Astrocyte (in vitro differentiated cells and primary cell): ENCODE data around the gene FASLG. TPM values are rescaled to one million over a fixed set of nuclear protein-coding genes. Genes with fewer than 3 reads are reported as not detected.

Source experiments
- DNase-seq: peaks from one replicate; pipeline ENCODE4 v3.0.0-alpha.2; 2010; ENCODE audit warnings: low read depth
- FAIRE-seq: peaks from 2 replicates; lab custom pipeline; 2011; peaks lifted over from hg19 to GRCh38; lab: Jason Lieb, UNC
- H2AFZ ChIP-seq: 2 replicates; pipeline ENCODE4 v1.6.0; 2012; ENCODE audit warnings: low read depth, low read length, inconsistent platforms
- H3K27ac ChIP-seq: 2 replicates; pipeline ENCODE4 v1.5.1; 2011; ENCODE audit warnings: low read depth, low read length, inconsistent platforms
- H3K27me3 ChIP-seq: 2 replicates; pipeline ENCODE4 v1.6.0; 2011; ENCODE audit warnings: low read length, inconsistent platforms; ENCODE audit not compliant: insufficient read depth
- H3K36me3 ChIP-seq: 2 replicates; pipeline ENCODE4 v1.5.1; 2011; ENCODE audit warnings: low read length, inconsistent platforms; ENCODE audit not compliant: insufficient read depth
- H3K4me1 ChIP-seq: 2 replicates; pipeline ENCODE4 v1.5.1; 2011; ENCODE audit warnings: low read length, inconsistent platforms; ENCODE audit not compliant: insufficient read depth
- H3K4me2 ChIP-seq: 2 replicates; pipeline ENCODE4 v1.6.0; 2012; ENCODE audit warnings: low read length, inconsistent platforms
- H3K4me3 ChIP-seq: 2 replicates; pipeline ENCODE4 v1.5.1; 2011; ENCODE audit warnings: low read depth, mild to moderate bottlenecking, low read length, inconsistent platforms; ENCODE audit not compliant: insufficient read depth
- H3K79me2 ChIP-seq: 2 replicates; pipeline ENCODE4 v1.6.0; 2012; ENCODE audit warnings: mild to moderate bottlenecking, low read length, inconsistent platforms; ENCODE audit not compliant: insufficient read depth
- H3K9ac ChIP-seq: 2 replicates; pipeline ENCODE4 v1.6.0; 2012; ENCODE audit warnings: mild to moderate bottlenecking, low read length, inconsistent platforms
- H3K9me3 ChIP-seq: 2 replicates; pipeline ENCODE4 v1.5.1; 2012; ENCODE audit warnings: low read depth, mild to moderate bottlenecking, low read length, inconsistent platforms; ENCODE audit not compliant: insufficient read depth
- H4K20me1 ChIP-seq: 2 replicates; pipeline ENCODE4 v1.6.0; 2012; ENCODE audit warnings: low read length, inconsistent platforms; ENCODE audit not compliant: insufficient read depth
- H3K27ac Mint-ChIP-seq: one replicate; pipeline ENCODE4 v1.8.0; 2021; ENCODE audit warnings: mild to moderate bottlenecking, mixed read lengths; ENCODE audit not compliant: unreplicated experiment
- H3K27me3 Mint-ChIP-seq: one replicate; pipeline ENCODE4 v1.8.0; 2021; ENCODE audit warnings: low read depth, mixed read lengths; ENCODE audit not compliant: unreplicated experiment
- H3K36me3 Mint-ChIP-seq: one replicate; pipeline ENCODE4 v1.8.0; 2021; ENCODE audit warnings: low read depth, mixed read lengths; ENCODE audit not compliant: unreplicated experiment
- H3K4me1 Mint-ChIP-seq: one replicate; pipeline ENCODE4 v1.8.0; 2021; ENCODE audit warnings: low read depth, mixed read lengths; ENCODE audit not compliant: unreplicated experiment
- H3K4me3 Mint-ChIP-seq: one replicate; pipeline ENCODE4 v1.8.0; 2021; ENCODE audit warnings: mild to moderate bottlenecking, moderate library complexity, mixed read lengths; ENCODE audit not compliant: unreplicated experiment
- H3K9me3 Mint-ChIP-seq: one replicate; pipeline ENCODE4 v1.8.0; 2021; ENCODE audit warnings: mild to moderate bottlenecking, mixed read lengths; ENCODE audit not compliant: unreplicated experiment
- EZH2 ChIP-seq: IDR thresholded peaks from 2 replicates; pipeline ENCODE4 v1.6.1; 2012; ENCODE audit warnings: mild to moderate bottlenecking, low read length, inconsistent platforms; ENCODE audit not compliant: insufficient read depth
- total RNA-seq: library from RNA; stranded (reverse); gene quantifications from 2 replicates; pipeline ENCODE4 v1.2.1, GENCODE V29; 2021
- TF ChIP-seq, protein P1 (sequence below): IDR thresholded peaks from 2 replicates; pipeline ENCODE4 v1.5.1; 2011; ENCODE audit warnings: low read depth, mild to moderate bottlenecking, inconsistent platforms, low read length, moderate library complexity; ENCODE audit not compliant: insufficient read depth

FASLG gene
- total RNA-seq, 1 donor from 2014 or later, result not detected

DNA sequence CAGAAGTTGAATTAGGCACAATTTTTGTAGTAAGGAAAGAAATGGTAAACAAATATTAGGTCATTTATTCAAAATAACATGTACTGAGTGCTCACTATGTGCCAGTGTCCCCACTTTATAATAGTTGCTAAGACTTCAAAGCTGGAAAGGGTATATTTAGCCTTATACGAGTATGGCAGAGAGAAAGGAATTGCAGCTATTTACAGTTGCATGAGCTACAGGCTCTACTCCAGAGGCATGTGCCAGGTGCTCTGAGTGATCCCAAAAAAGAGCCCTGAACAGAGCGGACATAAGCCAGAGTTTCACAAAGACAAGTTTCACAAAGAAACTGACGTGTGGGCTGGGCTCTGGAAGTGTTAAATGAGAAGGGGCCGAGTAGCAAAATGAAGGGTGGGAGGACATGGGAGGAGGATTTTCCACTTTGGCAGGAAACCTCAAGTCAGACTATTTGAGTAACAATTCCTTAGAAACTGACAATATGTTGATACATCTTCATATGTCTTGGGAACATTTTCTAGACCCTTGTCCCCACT is 40.9 kb downstream of the FASLG start:
- Histone ChIP-seq H2AFZ (no peak overlapping the region), H3K4me3 (no peak overlapping the region), H3K79me2 (no peaks in the 10 kb centered on the region), H3K9me3 (no peaks in the 10 kb centered on the region), H3K4me2 (peak overlapping the region; percentile 21), H3K27ac (no peak overlapping the region), H3K4me1 (peaks cover 12% of the 10 kb centered on the region), H3K9ac (no peak overlapping the region), H3K36me3 (no peaks in the 10 kb centered on the region), H4K20me1 (no peaks in the 10 kb centered on the region), H3K27me3 (no peaks in the 10 kb centered on the region)
- no peaks in the 10 kb centered on the region for H3K9me3 Mint-ChIP-seq
- no peak overlapping the region for H3K4me3 Mint-ChIP-seq
- peak overlapping the region; percentile 60 for H3K27ac Mint-ChIP-seq
- H3K4me1 Mint-ChIP-seq, result peaks cover 22% of the 10 kb centered on the region
- no peaks in the 10 kb centered on the region for H3K27me3 Mint-ChIP-seq
- H3K36me3 Mint-ChIP-seq, result no peaks in the 10 kb centered on the region
- FAIRE-seq, result no peak
- TF ChIP-seq, protein P1, sequence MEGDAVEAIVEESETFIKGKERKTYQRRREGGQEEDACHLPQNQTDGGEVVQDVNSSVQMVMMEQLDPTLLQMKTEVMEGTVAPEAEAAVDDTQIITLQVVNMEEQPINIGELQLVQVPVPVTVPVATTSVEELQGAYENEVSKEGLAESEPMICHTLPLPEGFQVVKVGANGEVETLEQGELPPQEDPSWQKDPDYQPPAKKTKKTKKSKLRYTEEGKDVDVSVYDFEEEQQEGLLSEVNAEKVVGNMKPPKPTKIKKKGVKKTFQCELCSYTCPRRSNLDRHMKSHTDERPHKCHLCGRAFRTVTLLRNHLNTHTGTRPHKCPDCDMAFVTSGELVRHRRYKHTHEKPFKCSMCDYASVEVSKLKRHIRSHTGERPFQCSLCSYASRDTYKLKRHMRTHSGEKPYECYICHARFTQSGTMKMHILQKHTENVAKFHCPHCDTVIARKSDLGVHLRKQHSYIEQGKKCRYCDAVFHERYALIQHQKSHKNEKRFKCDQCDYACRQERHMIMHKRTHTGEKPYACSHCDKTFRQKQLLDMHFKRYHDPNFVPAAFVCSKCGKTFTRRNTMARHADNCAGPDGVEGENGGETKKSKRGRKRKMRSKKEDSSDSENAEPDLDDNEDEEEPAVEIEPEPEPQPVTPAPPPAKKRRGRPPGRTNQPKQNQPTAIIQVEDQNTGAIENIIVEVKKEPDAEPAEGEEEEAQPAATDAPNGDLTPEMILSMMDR, result no peak
- no peak for TF ChIP-seq EZH2
- no peak for DNase-seq

DNA sequence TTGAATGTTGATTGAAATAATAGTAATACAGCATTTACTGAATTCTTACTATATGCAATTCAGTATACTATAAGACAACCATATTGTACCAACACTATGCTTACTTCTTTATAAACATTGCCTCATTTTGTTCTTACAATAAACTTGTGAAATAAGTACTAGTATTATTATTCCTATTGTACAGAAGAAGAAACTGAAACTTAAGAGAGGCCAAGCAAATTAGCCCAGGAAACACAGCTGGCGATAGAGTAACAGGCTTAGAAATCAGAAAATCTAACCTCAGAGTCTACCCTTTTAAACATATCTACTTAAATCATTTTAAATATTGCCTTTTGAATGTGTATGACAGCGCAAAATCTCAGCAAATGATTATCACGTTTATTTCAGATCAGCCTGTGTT is 41.7 kb downstream of the FASLG start:
- H3K79me2 ChIP-seq, result no peaks in the 10 kb centered on the region
- H3K27ac ChIP-seq, result no peak overlapping the region
- TF ChIP-seq, protein P1, result no peak
- no peak for TF ChIP-seq EZH2
- no peak overlapping the region for H2AFZ ChIP-seq
- H3K4me1 ChIP-seq, result peaks cover 12% of the 10 kb centered on the region
- no peak for FAIRE-seq
- H3K27me3 ChIP-seq, result no peaks in the 10 kb centered on the region
- no peaks in the 10 kb centered on the region for H3K36me3 ChIP-seq
- DNase-seq, result no peak
- Mint-ChIP-seq H3K27ac (no peak overlapping the region), H3K4me3 (no peak overlapping the region), H3K4me1 (peaks cover 24% of the 10 kb centered on the region), H3K27me3 (no peaks in the 10 kb centered on the region), H3K9me3 (no peaks in the 10 kb centered on the region), H3K36me3 (no peaks in the 10 kb centered on the region)
- H3K4me3 ChIP-seq, result no peak overlapping the region
- no peaks in the 10 kb centered on the region for H4K20me1 ChIP-seq
- no peaks in the 10 kb centered on the region for H3K9me3 ChIP-seq
- no peak overlapping the region for H3K4me2 ChIP-seq
- no peak overlapping the region for H3K9ac ChIP-seq

DNA sequence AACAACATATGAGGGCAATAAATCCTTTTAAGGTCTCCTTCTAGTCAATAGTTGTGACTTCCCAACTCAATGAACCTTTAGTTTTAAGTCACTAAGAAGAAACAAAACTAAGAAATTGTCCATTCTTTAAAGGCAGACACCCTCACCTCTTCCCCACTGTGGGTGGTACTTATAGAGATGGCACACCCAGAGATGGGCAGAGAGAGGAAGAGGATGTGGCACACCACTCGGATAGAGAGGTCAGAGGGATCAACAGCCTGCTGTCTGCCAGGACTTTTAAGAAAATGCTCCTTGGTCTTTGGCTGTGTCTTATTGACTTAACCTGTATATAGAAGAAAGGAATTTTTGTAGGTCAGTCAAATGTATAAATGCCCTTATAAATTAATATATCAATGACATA is 45.1 kb downstream of the FASLG start:
- Histone ChIP-seq H3K9ac (no peak overlapping the region), H4K20me1 (no peaks in the 10 kb centered on the region), H3K36me3 (no peaks in the 10 kb centered on the region), H3K4me1 (peaks cover 9% of the 10 kb centered on the region), H3K4me2 (no peak overlapping the region), H3K4me3 (no peak overlapping the region), H3K79me2 (no peaks in the 10 kb centered on the region), H3K27ac (no peak overlapping the region), H2AFZ (no peak overlapping the region), H3K27me3 (no peaks in the 10 kb centered on the region), H3K9me3 (no peaks in the 10 kb centered on the region)
- TF ChIP-seq, protein P1, result no peak
- TF ChIP-seq EZH2, result no peak
- Mint-ChIP-seq H3K27ac (no peak overlapping the region), H3K4me3 (no peak overlapping the region), H3K27me3 (no peaks in the 10 kb centered on the region), H3K9me3 (peaks cover 4% of the 10 kb centered on the region), H3K36me3 (no peaks in the 10 kb centered on the region), H3K4me1 (peaks cover 21% of the 10 kb centered on the region)
- no peak for FAIRE-seq
- no peak for DNase-seq
